WTC11 (cell line): ENCODE measurements around the gene HDAC1. TPM values are rescaled to one million over a fixed set of nuclear protein-coding genes. Genes with fewer than 3 reads are reported as not detected.

Experiments
- AR ChIP-seq: fragments of 250-450 bp; sonication (Bioruptor Pico); IDR thresholded peaks from 2 replicates; pipeline ENCODE4 v1.9.0; 2021; ENCODE audit warnings: mild to moderate bottlenecking
- ATF2 ChIP-seq: sonication (generic); formaldehyde crosslinking; IDR thresholded peaks from 2 replicates; pipeline ENCODE4 v1.8.1; 2022; ENCODE audit warnings: low read depth, missing genetic modification reagents, borderline replicate concordance
- CBFB ChIP-seq: sonication (generic); formaldehyde crosslinking; IDR thresholded peaks from 2 replicates; pipeline ENCODE4 v1.8.1; 2022; ENCODE audit warnings: mild to moderate bottlenecking, low read depth, missing genetic modification reagents
- CREM ChIP-seq: sonication (generic); formaldehyde crosslinking; IDR thresholded peaks from 2 replicates; pipeline ENCODE4 v1.8.1; 2022; ENCODE audit warnings: mild to moderate bottlenecking, missing genetic modification reagents, moderate library complexity
- ETV6 ChIP-seq: sonication (generic); formaldehyde crosslinking; IDR thresholded peaks from 2 replicates; pipeline ENCODE4 v1.8.1; 2022; ENCODE audit warnings: mild to moderate bottlenecking, missing genetic modification reagents
- HMGXB4 ChIP-seq: sonication (generic); formaldehyde crosslinking; IDR thresholded peaks from 2 replicates; pipeline ENCODE4 v1.8.1; 2023; ENCODE audit warnings: mild to moderate bottlenecking, moderate library complexity, missing genetic modification reagents
- JUN ChIP-seq: sonication (generic); formaldehyde crosslinking; IDR thresholded peaks from 2 replicates; pipeline ENCODE4 v1.8.0; 2023; ENCODE audit warnings: mild to moderate bottlenecking, missing genetic modification reagents
- NFATC4 ChIP-seq: fragments of 250-450 bp; sonication (Bioruptor Pico); IDR thresholded peaks from 2 replicates; pipeline ENCODE4 v1.9.0; 2021; ENCODE audit warnings: mild to moderate bottlenecking
- NFE2L1 ChIP-seq: sonication (generic); formaldehyde crosslinking; IDR thresholded peaks from 2 replicates; pipeline ENCODE4 v1.8.1; 2023; ENCODE audit warnings: missing genetic modification reagents
- NR2C2 ChIP-seq: sonication (generic); formaldehyde crosslinking; IDR thresholded peaks from 2 replicates; pipeline ENCODE4 v1.8.0; 2022; ENCODE audit warnings: mild to moderate bottlenecking, missing genetic modification reagents
- PRDM15 ChIP-seq: sonication (generic); formaldehyde crosslinking; IDR thresholded peaks from 2 replicates; pipeline ENCODE4 v1.8.0; 2022; ENCODE audit warnings: missing genetic modification reagents
- RELA ChIP-seq: sonication (generic); formaldehyde crosslinking; IDR thresholded peaks from 2 replicates; pipeline ENCODE4 v1.8.1; 2022; ENCODE audit warnings: missing genetic modification reagents, mild to moderate bottlenecking, borderline replicate concordance
- RORB ChIP-seq: fragments of 250-450 bp; sonication (Bioruptor Pico); IDR thresholded peaks from 2 replicates; pipeline ENCODE4 v1.9.0; 2021; ENCODE audit warnings: mild to moderate bottlenecking
- SMAD3 ChIP-seq: sonication (generic); formaldehyde crosslinking; IDR thresholded peaks from 2 replicates; pipeline ENCODE4 v1.8.0; 2022; ENCODE audit warnings: missing genetic modification reagents, mild to moderate bottlenecking, borderline replicate concordance
- SMAD4 ChIP-seq: sonication (generic); formaldehyde crosslinking; IDR thresholded peaks from 2 replicates; pipeline ENCODE4 v1.8.0; 2022; ENCODE audit warnings: mild to moderate bottlenecking, missing genetic modification reagents
- TEAD4 ChIP-seq: sonication (generic); formaldehyde crosslinking; IDR thresholded peaks from 2 replicates; pipeline ENCODE4 v1.8.0; 2022; ENCODE audit warnings: mild to moderate bottlenecking, missing genetic modification reagents
- ZNF138 ChIP-seq: sonication (generic); formaldehyde crosslinking; conservative IDR thresholded peaks from 2 replicates; pipeline ENCODE4 v1.8.1; 2022; ENCODE audit warnings: mild to moderate bottlenecking, moderate library complexity, missing genetic modification reagents
- ZNF423 ChIP-seq: fragments of 250-450 bp; sonication (Bioruptor Pico); IDR thresholded peaks from 2 replicates; pipeline ENCODE4 v2.1.2; 2022; ENCODE audit warnings: mild to moderate bottlenecking, moderate library complexity
- total RNA-seq: library from RNA; stranded (reverse); gene quantifications from 3 replicates; pipeline ENCODE4 v1.2.3, GENCODE V29; 2021
- TF ChIP-seq, protein P1 (sequence below): sonication (generic); formaldehyde crosslinking; IDR thresholded peaks from 2 replicates; pipeline ENCODE4 v1.8.1; 2023; ENCODE audit warnings: mild to moderate bottlenecking, missing genetic modification reagents
- TF ChIP-seq, protein P2 (sequence below): sonication (generic); formaldehyde crosslinking; IDR thresholded peaks from 2 replicates; pipeline ENCODE4 v1.8.1; 2022; ENCODE audit warnings: mild to moderate bottlenecking, moderate library complexity, missing genetic modification reagents
- TF ChIP-seq, protein P3 (sequence below): sonication (generic); formaldehyde crosslinking; IDR thresholded peaks from 2 replicates; pipeline ENCODE4 v1.8.0; 2023; ENCODE audit warnings: missing genetic modification reagents

HDAC1 gene
- total RNA-seq, 1 experiment from 2014 or later: 108 TPM

GRCh38 chr1:32361674-32362473 lies 70.0 kb downstream of the HDAC1 start (continued):
- TF ChIP-seq RORB (CRISPR knock-in tag): no peak
- TF ChIP-seq TEAD4 (CRISPR knock-in tag): no peak
- TF ChIP-seq NR2C2 (CRISPR knock-in tag): no peak
- TF ChIP-seq ZNF138: no peak
- peak; percentile 81 for TF ChIP-seq ZNF423
- TF ChIP-seq NFATC4: no peak
- TF ChIP-seq, protein P1, sequence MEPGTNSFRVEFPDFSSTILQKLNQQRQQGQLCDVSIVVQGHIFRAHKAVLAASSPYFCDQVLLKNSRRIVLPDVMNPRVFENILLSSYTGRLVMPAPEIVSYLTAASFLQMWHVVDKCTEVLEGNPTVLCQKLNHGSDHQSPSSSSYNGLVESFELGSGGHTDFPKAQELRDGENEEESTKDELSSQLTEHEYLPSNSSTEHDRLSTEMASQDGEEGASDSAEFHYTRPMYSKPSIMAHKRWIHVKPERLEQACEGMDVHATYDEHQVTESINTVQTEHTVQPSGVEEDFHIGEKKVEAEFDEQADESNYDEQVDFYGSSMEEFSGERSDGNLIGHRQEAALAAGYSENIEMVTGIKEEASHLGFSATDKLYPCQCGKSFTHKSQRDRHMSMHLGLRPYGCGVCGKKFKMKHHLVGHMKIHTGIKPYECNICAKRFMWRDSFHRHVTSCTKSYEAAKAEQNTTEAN: peak; percentile 43; the same call in 1 of the 2 replicates
- TF ChIP-seq AR: no peak
- TF ChIP-seq, protein P2, sequence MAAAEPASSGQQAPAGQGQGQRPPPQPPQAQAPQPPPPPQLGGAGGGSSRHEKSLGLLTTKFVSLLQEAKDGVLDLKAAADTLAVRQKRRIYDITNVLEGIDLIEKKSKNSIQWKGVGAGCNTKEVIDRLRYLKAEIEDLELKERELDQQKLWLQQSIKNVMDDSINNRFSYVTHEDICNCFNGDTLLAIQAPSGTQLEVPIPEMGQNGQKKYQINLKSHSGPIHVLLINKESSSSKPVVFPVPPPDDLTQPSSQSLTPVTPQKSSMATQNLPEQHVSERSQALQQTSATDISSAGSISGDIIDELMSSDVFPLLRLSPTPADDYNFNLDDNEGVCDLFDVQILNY (CRISPR knock-in tag): peak; percentile 50; the same call in 1 of the 2 replicates
- no peak for TF ChIP-seq RELA
- 0 out of 2 replicates have a peak, but pooled peaks have one; percentile 25 for TF ChIP-seq ETV6 (CRISPR knock-in tag)
- no peak for TF ChIP-seq SMAD3
- no peak for TF ChIP-seq CBFB (CRISPR knock-in tag)
- TF ChIP-seq NFE2L1 (CRISPR knock-in tag): no peak
- TF ChIP-seq HMGXB4: no peak; the same call in 1 of the 2 replicates
- 0 out of 2 replicates have a peak, but pooled peaks have one; percentile 10 for TF ChIP-seq SMAD4
- no peak for TF ChIP-seq PRDM15 (CRISPR knock-in tag)
- TF ChIP-seq, protein P3, sequence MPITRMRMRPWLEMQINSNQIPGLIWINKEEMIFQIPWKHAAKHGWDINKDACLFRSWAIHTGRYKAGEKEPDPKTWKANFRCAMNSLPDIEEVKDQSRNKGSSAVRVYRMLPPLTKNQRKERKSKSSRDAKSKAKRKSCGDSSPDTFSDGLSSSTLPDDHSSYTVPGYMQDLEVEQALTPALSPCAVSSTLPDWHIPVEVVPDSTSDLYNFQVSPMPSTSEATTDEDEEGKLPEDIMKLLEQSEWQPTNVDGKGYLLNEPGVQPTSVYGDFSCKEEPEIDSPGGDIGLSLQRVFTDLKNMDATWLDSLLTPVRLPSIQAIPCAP (CRISPR knock-in tag): no peak
- TF ChIP-seq CREM (CRISPR knock-in tag): 0 out of 2 replicates have a peak, but pooled peaks have one; percentile 67
- TF ChIP-seq JUN (CRISPR knock-in tag): no peak
- TF ChIP-seq ATF2 (CRISPR knock-in tag): no peak
